Measurements from ENCODE around the gene BBS4.

Gene BBS4

DNA sequence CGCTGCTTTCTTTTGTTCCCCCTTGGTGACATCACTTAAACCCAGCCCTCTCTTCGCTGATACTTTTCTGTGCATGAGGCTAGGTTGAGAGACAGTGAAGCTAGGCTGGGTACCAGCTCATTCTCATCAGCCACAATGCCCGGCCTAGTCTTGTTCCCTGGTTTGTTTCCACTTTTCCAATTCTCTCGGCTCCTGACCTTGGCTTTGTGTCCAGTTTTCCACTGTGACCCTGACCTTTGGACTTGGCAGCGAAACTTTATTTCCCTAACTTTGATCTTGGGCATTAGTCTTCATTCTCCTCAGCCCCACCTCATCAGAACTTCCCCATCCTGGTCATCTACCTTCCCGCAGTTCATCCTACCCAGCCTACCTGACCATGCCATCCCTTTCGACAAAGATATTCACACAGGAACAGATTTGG, 98.5 kb downstream of the BBS4 start:
- DNase-seq, result no peak
- Histone ChIP-seq H3F3A (ENCODE audit: insufficient read depth, low read length) (peaks cover 16% of the 10 kb centered on the region), H4K20me1 (ENCODE audit: insufficient read depth, low read length) (peaks cover 2% of the 10 kb centered on the region; the same call in 1 of the 2 replicates), H3K4me3 (ENCODE audit: low read length) (peak overlapping the region; percentile 95), H3K4me2 (ENCODE audit: low read depth, low read length) (peak overlapping the region; percentile 73), H3K36me3 (replicated peaks; ENCODE audit: insufficient read depth, low read length) (no peaks in the 10 kb centered on the region), H3K79me2 (ENCODE audit: low read length) (peaks cover 40% of the 10 kb centered on the region), H3K4me1 (ENCODE audit: low read length) (peaks cover 13% of the 10 kb centered on the region), H3K9ac (ENCODE audit: low read length) (peak overlapping the region; percentile 95; the same call in 1 of the 2 replicates), H3K27ac (ENCODE audit: low read length) (peak overlapping the region; percentile 92; the same call in 1 of the 2 replicates), H3K9me3 (replicated peaks; ENCODE audit: insufficient read depth, low read length) (no peaks in the 10 kb centered on the region), H3K27me3 (replicated peaks; ENCODE audit: insufficient read depth, low read length) (no peaks in the 10 kb centered on the region), H3K9me2 (replicated peaks; ENCODE audit: insufficient read depth, low read length) (no peaks in the 10 kb centered on the region), H2AFZ (ENCODE audit: low read length) (peak overlapping the region; percentile 92)
- TF ChIP-seq, protein P1, sequence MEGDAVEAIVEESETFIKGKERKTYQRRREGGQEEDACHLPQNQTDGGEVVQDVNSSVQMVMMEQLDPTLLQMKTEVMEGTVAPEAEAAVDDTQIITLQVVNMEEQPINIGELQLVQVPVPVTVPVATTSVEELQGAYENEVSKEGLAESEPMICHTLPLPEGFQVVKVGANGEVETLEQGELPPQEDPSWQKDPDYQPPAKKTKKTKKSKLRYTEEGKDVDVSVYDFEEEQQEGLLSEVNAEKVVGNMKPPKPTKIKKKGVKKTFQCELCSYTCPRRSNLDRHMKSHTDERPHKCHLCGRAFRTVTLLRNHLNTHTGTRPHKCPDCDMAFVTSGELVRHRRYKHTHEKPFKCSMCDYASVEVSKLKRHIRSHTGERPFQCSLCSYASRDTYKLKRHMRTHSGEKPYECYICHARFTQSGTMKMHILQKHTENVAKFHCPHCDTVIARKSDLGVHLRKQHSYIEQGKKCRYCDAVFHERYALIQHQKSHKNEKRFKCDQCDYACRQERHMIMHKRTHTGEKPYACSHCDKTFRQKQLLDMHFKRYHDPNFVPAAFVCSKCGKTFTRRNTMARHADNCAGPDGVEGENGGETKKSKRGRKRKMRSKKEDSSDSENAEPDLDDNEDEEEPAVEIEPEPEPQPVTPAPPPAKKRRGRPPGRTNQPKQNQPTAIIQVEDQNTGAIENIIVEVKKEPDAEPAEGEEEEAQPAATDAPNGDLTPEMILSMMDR (IDR thresholded peaks at IDR 0.05; ENCODE audit: low read length), result no peak

DNA sequence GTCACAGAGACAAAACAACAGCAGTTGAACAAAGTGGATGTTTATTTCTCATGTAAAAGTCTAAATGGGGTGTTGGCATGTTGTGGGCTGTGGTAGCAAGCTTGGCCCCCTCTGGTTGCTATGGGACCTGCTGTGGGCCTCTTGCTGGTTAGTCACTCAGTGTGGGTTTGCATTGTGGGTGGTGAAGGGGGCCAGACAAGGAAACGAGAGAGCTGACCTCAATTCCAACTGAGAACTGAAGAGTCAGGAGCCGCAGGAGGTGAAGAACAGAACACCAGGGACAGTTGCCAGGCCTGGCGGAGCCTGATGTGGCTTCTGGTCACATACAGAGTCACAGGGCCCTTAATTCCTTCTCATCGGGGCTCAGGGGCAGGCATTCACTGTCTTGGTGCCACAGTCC, 99.4 kb downstream of the BBS4 start:
- H2AFZ ChIP-seq (ENCODE audit: low read length), result no peak overlapping the region

DNA sequence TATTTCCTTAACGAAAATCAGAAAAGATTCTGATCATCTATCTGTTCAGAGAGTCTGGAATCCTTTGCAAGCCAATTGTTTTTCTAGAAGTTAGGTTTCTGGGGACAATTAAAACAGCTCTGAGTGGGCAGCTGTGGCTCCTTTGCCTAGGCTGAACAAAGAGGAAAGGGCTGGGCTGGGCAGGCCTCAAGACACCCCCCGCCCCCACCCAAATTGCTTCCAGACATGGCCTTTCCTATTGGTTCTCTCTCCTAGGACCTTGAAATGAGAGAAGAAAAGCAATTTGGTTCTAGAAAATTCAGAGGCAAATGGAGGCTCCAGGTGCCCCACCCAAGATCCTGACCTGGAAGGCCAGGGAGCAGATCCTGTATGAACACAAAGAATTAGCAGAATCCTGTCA, 99.8 kb downstream of the BBS4 start:
- no peak overlapping the region for H3K4me2 ChIP-seq (ENCODE audit: low read depth, low read length)
- peaks cover 16% of the 10 kb centered on the region for H3F3A ChIP-seq (ENCODE audit: insufficient read depth, low read length)
- no peaks in the 10 kb centered on the region for H3K9me3 ChIP-seq (replicated peaks; ENCODE audit: insufficient read depth, low read length)
- peaks cover 26% of the 10 kb centered on the region for H3K79me2 ChIP-seq (ENCODE audit: low read length)
- H3K9ac ChIP-seq (ENCODE audit: low read length), result no peak overlapping the region
- H4K20me1 ChIP-seq (ENCODE audit: insufficient read depth, low read length), result 0 out of 2 replicates have a peak, but pooled peaks cover 2% of the 10 kb centered on the region
- no peaks in the 10 kb centered on the region for H3K27me3 ChIP-seq (replicated peaks; ENCODE audit: insufficient read depth, low read length)
- no peaks in the 10 kb centered on the region for H3K36me3 ChIP-seq (replicated peaks; ENCODE audit: insufficient read depth, low read length)
- no peak overlapping the region for H2AFZ ChIP-seq (ENCODE audit: low read length)
- H3K27ac ChIP-seq (ENCODE audit: low read length), result no peak overlapping the region
- TF ChIP-seq EZH2 (optimal IDR thresholded peaks at IDR 0.05; ENCODE audit: low read depth, low read length), result no peak
- no peaks in the 10 kb centered on the region for H3K9me2 ChIP-seq (replicated peaks; ENCODE audit: insufficient read depth, low read length)
- DNase-seq, result no peak
- peaks cover 13% of the 10 kb centered on the region for H3K4me1 ChIP-seq (ENCODE audit: low read length)
- H3K4me3 ChIP-seq (ENCODE audit: low read length), result no peak overlapping the region

More for the DNA sequence above, 99.4 kb downstream of the BBS4 start:
- no peaks in the 10 kb centered on the region for H3K36me3 ChIP-seq (replicated peaks; ENCODE audit: insufficient read depth, low read length)
- TF ChIP-seq EZH2phosphoT487 (IDR thresholded peaks at IDR 0.05; ENCODE audit: low read length) (no peak), EZH2 (optimal IDR thresholded peaks at IDR 0.05; ENCODE audit: low read depth, low read length) (no peak)
- TF ChIP-seq, protein P1 (IDR thresholded peaks at IDR 0.05; ENCODE audit: low read length), result no peak
- no peaks in the 10 kb centered on the region for H3K27me3 ChIP-seq (replicated peaks; ENCODE audit: insufficient read depth, low read length)
- 0 out of 2 replicates have a peak, but pooled peaks cover 2% of the 10 kb centered on the region for H4K20me1 ChIP-seq (ENCODE audit: insufficient read depth, low read length)
- no peaks in the 10 kb centered on the region for H3K9me3 ChIP-seq (replicated peaks; ENCODE audit: insufficient read depth, low read length)
- no peak overlapping the region for H3K4me2 ChIP-seq (ENCODE audit: low read depth, low read length)
- peaks cover 16% of the 10 kb centered on the region for H3F3A ChIP-seq (ENCODE audit: insufficient read depth, low read length)
- DNase-seq, result no peak
- H3K27ac ChIP-seq (ENCODE audit: low read length), result no peak overlapping the region
- peaks cover 30% of the 10 kb centered on the region for H3K79me2 ChIP-seq (ENCODE audit: low read length)
- H3K4me1 ChIP-seq (ENCODE audit: low read length), result peaks cover 13% of the 10 kb centered on the region
- no peak overlapping the region for H3K4me3 ChIP-seq (ENCODE audit: low read length)
- no peaks in the 10 kb centered on the region for H3K9me2 ChIP-seq (replicated peaks; ENCODE audit: insufficient read depth, low read length)
- H3K9ac ChIP-seq (ENCODE audit: low read length), result no peak overlapping the region

DNA sequence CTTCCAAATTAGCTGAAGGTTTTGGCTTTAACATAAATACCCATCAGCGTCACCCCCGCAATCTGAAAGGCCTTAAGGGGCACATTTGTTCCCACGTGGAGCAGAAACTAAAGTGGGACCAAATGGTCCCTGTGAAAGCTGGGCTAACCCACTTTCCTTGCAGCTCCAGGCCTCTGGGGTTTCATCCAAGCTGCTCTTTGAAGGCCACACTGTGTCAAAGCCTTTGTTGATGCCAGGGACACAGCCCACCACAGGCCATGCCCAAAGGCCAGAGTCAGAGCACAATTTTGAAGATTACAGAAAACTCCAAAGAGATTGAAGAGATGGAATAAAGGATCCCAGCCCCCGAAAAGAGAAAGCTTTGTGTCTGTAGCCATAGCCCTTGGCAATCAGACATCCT, 100.2 kb downstream of the BBS4 start:
- H3K9ac ChIP-seq (ENCODE audit: low read length), result no peak overlapping the region
- no peaks in the 10 kb centered on the region for H3K36me3 ChIP-seq (replicated peaks; ENCODE audit: insufficient read depth, low read length)
- H3K79me2 ChIP-seq (ENCODE audit: low read length), result peaks cover 22% of the 10 kb centered on the region
- H3K4me1 ChIP-seq (ENCODE audit: low read length), result peaks cover 13% of the 10 kb centered on the region
- no peaks in the 10 kb centered on the region for H3K27me3 ChIP-seq (replicated peaks; ENCODE audit: insufficient read depth, low read length)
- H2AFZ ChIP-seq (ENCODE audit: low read length), result no peak overlapping the region
- no peak overlapping the region for H3K4me2 ChIP-seq (ENCODE audit: low read depth, low read length)
- no peaks in the 10 kb centered on the region for H3K9me2 ChIP-seq (replicated peaks; ENCODE audit: insufficient read depth, low read length)
- DNase-seq, result no peak
- no peaks in the 10 kb centered on the region for H3K9me3 ChIP-seq (replicated peaks; ENCODE audit: insufficient read depth, low read length)
- no peak overlapping the region for H3K27ac ChIP-seq (ENCODE audit: low read length)
- H3K4me3 ChIP-seq (ENCODE audit: low read length), result no peak overlapping the region
- H4K20me1 ChIP-seq (ENCODE audit: insufficient read depth, low read length), result 0 out of 2 replicates have a peak, but pooled peaks cover 2% of the 10 kb centered on the region
- peaks cover 16% of the 10 kb centered on the region for H3F3A ChIP-seq (ENCODE audit: insufficient read depth, low read length)
- TF ChIP-seq, protein P1 (IDR thresholded peaks at IDR 0.05; ENCODE audit: low read length), result no peak
- TF ChIP-seq EZH2phosphoT487 (IDR thresholded peaks at IDR 0.05; ENCODE audit: low read length), result no peak
- no peak for TF ChIP-seq EZH2 (optimal IDR thresholded peaks at IDR 0.05; ENCODE audit: low read depth, low read length)

Data from MM.1S (cell line).